K562 (cell line): Measurements from ENCODE around the gene POM121. TPM values are rescaled to one million over a fixed set of nuclear protein-coding genes. Genes with fewer than 3 reads are reported as not detected.
"Not testable (repeated sequence)": the region's sequence is repeated elsewhere in the genome, so short reads cannot be mapped to it uniquely, and the experiment has no call there.

Experiments
- ARID4B ChIP-seq: sonication (generic); formaldehyde crosslinking; IDR thresholded peaks from 2 replicates; pipeline ENCODE4 v1.8.0; 2022; ENCODE audit warnings: mild to moderate bottlenecking, missing genetic modification reagents
- ATF1 ChIP-seq, 2 experiments: fragments of 450-650 bp in 1 of 2; IDR thresholded peaks; 2 replicates each; pipeline ENCODE4 v1.6.1; 2016; ENCODE audit warnings: missing compliant biosample characterization in 1 of 2, missing genetic modification characterization in 1 of 2
- ATF7 ChIP-seq: fragments of 450-650 bp; IDR thresholded peaks from 2 replicates; pipeline ENCODE4 v1.7.1; 2014; ENCODE audit warnings: mild to moderate bottlenecking, moderate library complexity
- CREM ChIP-seq: IDR thresholded peaks from 2 replicates; pipeline ENCODE4 v1.6.1; 2014; ENCODE audit warnings: antibody characterized with exemption, low read depth
- PHF21A ChIP-seq: fragments of 450-650 bp; IDR thresholded peaks from 2 replicates; pipeline ENCODE4 v1.6.1; 2017; ENCODE audit warnings: low read depth, borderline replicate concordance
- PHF8 ChIP-seq: fragments of 200-600 bp; sonication (generic); IDR thresholded peaks from 2 replicates; pipeline ENCODE4 v1.6.1; 2012; ENCODE audit warnings: mixed run types, mild to moderate bottlenecking, inconsistent platforms, low read length, moderate library complexity, borderline replicate concordance
- PKNOX1 ChIP-seq: fragments of 450-650 bp; IDR thresholded peaks from 2 replicates; pipeline ENCODE4 v1.6.1; 2016
- SIN3B ChIP-seq: fragments of 450-650 bp; IDR thresholded peaks from 2 replicates; pipeline ENCODE4 v1.6.1; 2017; ENCODE audit warnings: low read depth, mild to moderate bottlenecking, moderate library complexity
- UBTF ChIP-seq, 2 experiments: IDR thresholded peaks; 2 replicates each; pipeline ENCODE4 v1.6.1; 2012; ENCODE audit warnings: improper control_type of control experiment in 2 of 2, low read depth in 2 of 2, low read length in 2 of 2, borderline replicate concordance in 1 of 2
- polyA plus RNA-seq, 8 experiments: library from polyadenylated mRNA; depleted of rRNA in 4 of 8; stranded (reverse) in 5 of 8; unstranded in 3 of 8; fragments of >200 nt; fragmentation: Nextera tagmentation in 2 of 8; fragmentation: Illumina TruSeq in 1 of 8; extraction: Ambion mirVana in 2 of 8; extraction: Trizol in 1 of 8; gene quantifications; 2 replicates each; pipeline versions ENCODE4 v1.2.1 to v1.2.3, GENCODE V29; 2011 to 2014; ENCODE audit warnings: inconsistent platforms in 1 of 8, missing spikeins in 1 of 8
- total RNA-seq, 7 experiments: library from RNA; depleted of rRNA in 6 of 7; stranded (reverse); fragments of >200 nt in 6 of 7; fragmentation: Illumina TruSeq in 2 of 7; extraction: Trizol in 2 of 7; gene quantifications; 2 replicates each; pipeline versions ENCODE4 v1.2.1 to v1.2.3, GENCODE V29; 2011 to 2021; ENCODE audit warnings: low replicate concordance in 1 of 7
- TF ChIP-seq, protein P1 (sequence below), 2 experiments: fragments of 450-650 bp; conservative IDR thresholded peaks; 2 replicates each; pipeline ENCODE4 v1.6.1; 2017; ENCODE audit warnings: mild to moderate bottlenecking in 2 of 2, moderate library complexity in 2 of 2

The POM121 gene
- total and polyA plus RNA-seq, 9 of the 15 experiments (the other 6 are each of a cell fraction or from before 2014, with no cell fraction given): 3.6 to 112 (median 12.5) TPM

DNA sequence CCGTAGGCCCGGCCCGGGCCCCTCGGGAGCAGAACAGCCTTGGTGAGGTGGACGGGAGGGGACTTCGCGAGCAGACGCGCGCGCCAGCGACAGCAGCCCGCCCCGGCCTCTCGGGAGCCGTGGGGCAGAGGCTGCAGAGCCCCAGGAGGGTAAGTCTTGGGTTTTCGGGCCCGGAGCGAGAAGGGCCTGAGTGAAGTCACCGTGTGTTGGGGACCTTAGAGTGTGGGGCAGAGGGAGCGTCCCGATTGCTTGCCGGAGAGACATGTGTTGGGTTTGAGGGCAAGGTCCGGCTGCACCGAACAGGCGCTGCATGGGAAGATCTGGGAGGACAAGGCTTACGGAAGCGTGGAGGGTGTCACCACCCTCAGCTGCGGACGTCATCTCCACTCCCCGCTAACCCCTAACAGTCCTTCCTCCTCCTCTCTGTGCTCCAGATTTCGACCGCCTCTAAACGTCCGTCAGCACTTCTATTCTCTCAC lies 45.1 kb upstream of the POM121 start (continued):
- TF ChIP-seq PHF8 (peak; percentile 28; the same call in 1 of the 2 replicates), PHF21A (peak; percentile 92), ATF1 (tag; IDR thresholded peaks at IDR 0.05) (peak; percentile 74), CREM (peak; percentile 86), UBTF (IDR thresholded peaks at IDR 0.05; ENCODE audit: borderline replicate concordance in 1 of 2, low read depth in 2 of 2, low read length in 2 of 2) (peak in 1 of 2 experiments; percentile 16; a peak in 1 of 4 replicates), SIN3B (peak; percentile 18; the same call in 1 of the 2 replicates), PKNOX1 (0 out of 2 replicates have a peak, but pooled peaks have one; percentile 26), ARID4B (0 out of 2 replicates have a peak, but pooled peaks have one; percentile 8), ATF7 (0 out of 2 replicates have a peak, but pooled peaks have one; percentile 10)
- TF ChIP-seq ATF1 (CRISPR knock-in tag; IDR thresholded peaks at IDR 0.05): not testable (repeated sequence)
- TF ChIP-seq, protein P1, sequence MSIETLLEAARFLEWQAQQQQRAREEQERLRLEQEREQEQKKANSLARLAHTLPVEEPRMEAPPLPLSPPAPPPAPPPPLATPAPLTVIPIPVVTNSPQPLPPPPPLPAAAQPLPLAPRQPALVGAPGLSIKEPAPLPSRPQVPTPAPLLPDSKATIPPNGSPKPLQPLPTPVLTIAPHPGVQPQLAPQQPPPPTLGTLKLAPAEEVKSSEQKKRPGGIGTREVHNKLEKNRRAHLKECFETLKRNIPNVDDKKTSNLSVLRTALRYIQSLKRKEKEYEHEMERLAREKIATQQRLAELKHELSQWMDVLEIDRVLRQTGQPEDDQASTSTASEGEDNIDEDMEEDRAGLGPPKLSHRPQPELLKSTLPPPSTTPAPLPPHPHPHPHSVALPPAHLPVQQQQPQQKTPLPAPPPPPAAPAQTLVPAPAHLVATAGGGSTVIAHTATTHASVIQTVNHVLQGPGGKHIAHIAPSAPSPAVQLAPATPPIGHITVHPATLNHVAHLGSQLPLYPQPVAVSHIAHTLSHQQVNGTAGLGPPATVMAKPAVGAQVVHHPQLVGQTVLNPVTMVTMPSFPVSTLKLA (conservative IDR thresholded peaks at IDR 0.05): peak; percentile 11 to 31; a peak in 3 of 4 replicates
